ENCODE results near the gene RBM28. TPM values are rescaled to one million over a fixed set of nuclear protein-coding genes. Genes with fewer than 3 reads are reported as not detected.

The RBM28 gene
- total RNA-seq, 1 experiment from 2014 or later = 70.0 TPM

- no peaks in the 10 kb centered on the region for H3K27me3 ChIP-seq (ENCODE audit: insufficient read depth, low read length)
- TF ChIP-seq CTCF (conservative IDR thresholded peaks at IDR 0.05) = no peak
- Mint-ChIP-seq H3K36me3 (ENCODE audit: insufficient read depth in 1 of 3, low read depth in 3 of 3) (peaks cover 0 to 11% (median 9%) of the 10 kb centered on the region in 3 experiments; a peak in 5 of 7 replicates), H3K9me3 (peaks cover 0 to 3% of the 10 kb centered on the region in 2 experiments; a peak in 3 of 5 replicates), H3K4me3 (no peak overlapping the region), H3K4me1 (peaks cover 10 to 14% of the 10 kb centered on the region in 2 experiments), H3K27me3 (ENCODE audit: low read depth) (peaks cover 13% of the 10 kb centered on the region), H3K27ac (no peak overlapping the region; a peak in 1 of 7 replicates)
- no peak overlapping the region for H4K5ac ChIP-seq (ENCODE audit: insufficient read length, low read depth, low read length)
- H3K18ac ChIP-seq (ENCODE audit: insufficient read length, low read depth, low read length) = no peak overlapping the region
- no peak overlapping the region for H4K91ac ChIP-seq (ENCODE audit: insufficient read length, low read depth, low read length)
- no peaks in the 10 kb centered on the region for H3K79me2 ChIP-seq (ENCODE audit: insufficient read depth, low read length)
- H2BK15ac ChIP-seq (ENCODE audit: low read depth, low read length) = no peak overlapping the region
- WGBS (ENCODE audit: extremely low coverage, insufficient read length, low lambda C conversion rate) = no CpG with 5 or more reads among the region's 5 CpGs
- no peak overlapping the region for H4K8ac ChIP-seq (replicated peaks; ENCODE audit: insufficient read length, low read depth, low read length)
- no peak overlapping the region for H2AFZ ChIP-seq (ENCODE audit: low read length)
- no peaks in the 10 kb centered on the region for H3K4me1 ChIP-seq (ENCODE audit: insufficient read depth, low read length)
- H2BK12ac ChIP-seq (ENCODE audit: insufficient read length, low read depth, low read length) = no peak overlapping the region
- H2BK120ac ChIP-seq (ENCODE audit: low read depth, low read length, poor library complexity, severe bottlenecking) = no peak overlapping the region
- DNase-seq = no peak
- no peak overlapping the region for H2AK5ac ChIP-seq (ENCODE audit: insufficient read length, low read length)
- no peaks in the 10 kb centered on the region for H3K79me1 ChIP-seq (ENCODE audit: insufficient read depth, low read depth, low read length, poor library complexity, severe bottlenecking)
- no peak overlapping the region for H3K56ac ChIP-seq (ENCODE audit: insufficient read length, low read depth, low read length)
- H2BK20ac ChIP-seq (ENCODE audit: low read depth, low read length, poor library complexity, severe bottlenecking) = no peak overlapping the region
- no peak overlapping the region for H3T11ph ChIP-seq (ENCODE audit: low read length)
- H3K23me2 ChIP-seq (ENCODE audit: insufficient read length, low read depth, low read length, poor library complexity, severe bottlenecking) = no peaks in the 10 kb centered on the region
- no peak overlapping the region for H2BK5ac ChIP-seq (ENCODE audit: insufficient read length, low read length)
- H3K4me2 ChIP-seq (ENCODE audit: insufficient read depth, insufficient read length, low read length) = no peak overlapping the region
- H4K20me1 ChIP-seq (ENCODE audit: control insufficient read depth, insufficient read depth, insufficient read length) = no peaks in the 10 kb centered on the region
- no peak overlapping the region for H3K4ac ChIP-seq (ENCODE audit: low read depth, low read length)
- H3K9ac ChIP-seq (ENCODE audit: extremely low read depth, insufficient read length, low read length) = no peak overlapping the region
- H3K23ac ChIP-seq (ENCODE audit: insufficient read length, low read depth, low read length) = no peak overlapping the region
- no peak overlapping the region for H3K27ac ChIP-seq (ENCODE audit: insufficient read length, low read depth, low read length)
- no peaks in the 10 kb centered on the region for H3K9me3 ChIP-seq (ENCODE audit: control insufficient read depth, low read depth, low read length)
- no peak overlapping the region; the same call in 1 of the 2 replicates for H3K14ac ChIP-seq (ENCODE audit: insufficient read depth, low read length)
These were observed 89.2 kb downstream of the RBM28 start for GRCh38 chr7:128254470-128254869.
